Measurements from ENCODE around the gene SEMA5A. TPM values are rescaled to one million over a fixed set of nuclear protein-coding genes. Genes with fewer than 3 reads are reported as not detected.

The SEMA5A gene
- total and polyA plus RNA-seq, 7 donors = 0.24 to 3.9 (median 0.66) TPM

GRCh38 chr5:9340085-9340484 lies 205.8 kb downstream of the SEMA5A start:
- ATAC-seq = no peak
- Histone ChIP-seq H3K36me3 (ENCODE audit: insufficient read depth in 1 of 2, low read depth in 1 of 2) (no peaks in the 10 kb centered on the region), H3K27ac (no peak overlapping the region), H3K9me3 (no peaks in the 10 kb centered on the region), H3K27me3 (ENCODE audit: insufficient read depth in 3 of 3, low read length in 2 of 3) (no peaks in the 10 kb centered on the region), H3K4me3 (no peak overlapping the region), H3K4me1 (no peaks in the 10 kb centered on the region)
- no peak for DNase-seq
- TF ChIP-seq, protein P1, sequence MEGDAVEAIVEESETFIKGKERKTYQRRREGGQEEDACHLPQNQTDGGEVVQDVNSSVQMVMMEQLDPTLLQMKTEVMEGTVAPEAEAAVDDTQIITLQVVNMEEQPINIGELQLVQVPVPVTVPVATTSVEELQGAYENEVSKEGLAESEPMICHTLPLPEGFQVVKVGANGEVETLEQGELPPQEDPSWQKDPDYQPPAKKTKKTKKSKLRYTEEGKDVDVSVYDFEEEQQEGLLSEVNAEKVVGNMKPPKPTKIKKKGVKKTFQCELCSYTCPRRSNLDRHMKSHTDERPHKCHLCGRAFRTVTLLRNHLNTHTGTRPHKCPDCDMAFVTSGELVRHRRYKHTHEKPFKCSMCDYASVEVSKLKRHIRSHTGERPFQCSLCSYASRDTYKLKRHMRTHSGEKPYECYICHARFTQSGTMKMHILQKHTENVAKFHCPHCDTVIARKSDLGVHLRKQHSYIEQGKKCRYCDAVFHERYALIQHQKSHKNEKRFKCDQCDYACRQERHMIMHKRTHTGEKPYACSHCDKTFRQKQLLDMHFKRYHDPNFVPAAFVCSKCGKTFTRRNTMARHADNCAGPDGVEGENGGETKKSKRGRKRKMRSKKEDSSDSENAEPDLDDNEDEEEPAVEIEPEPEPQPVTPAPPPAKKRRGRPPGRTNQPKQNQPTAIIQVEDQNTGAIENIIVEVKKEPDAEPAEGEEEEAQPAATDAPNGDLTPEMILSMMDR (IDR thresholded peaks at IDR 0.05) = no peak
- 74 to 82% (median 80%) methylated on average over 2 of the region's 2 CpGs for WGBS, 3 donors
- intact Hi-C loops (cut with DNase I) = loop anchor here in 1 of 2 donors (5.0 kb wide), 1 partner anchor 537 kb away; no protein-coding TSS in a partner anchor

GRCh38 chr5:9339206-9339818 lies 206.6 kb downstream of the SEMA5A start:
- WGBS, 3 donors = 77 to 82% (median 80%) methylated on average over 3 of the region's 3 CpGs
- Histone ChIP-seq H3K27me3 (ENCODE audit: insufficient read depth in 3 of 3, low read length in 2 of 3) (no peaks in the 10 kb centered on the region), H3K4me1 (no peaks in the 10 kb centered on the region), H3K4me3 (no peak overlapping the region), H3K27ac (no peak overlapping the region), H3K36me3 (ENCODE audit: insufficient read depth in 1 of 2, low read depth in 1 of 2) (no peaks in the 10 kb centered on the region), H3K9me3 (no peaks in the 10 kb centered on the region)
- TF ChIP-seq, protein P1 (IDR thresholded peaks at IDR 0.05) = no peak
- DNase-seq (no peak), ATAC-seq (no peak)
- intact Hi-C loops (cut with DNase I) = no loop called here

GRCh38 chr5:9338796-9339195 lies 207.1 kb downstream of the SEMA5A start:
- Histone ChIP-seq H3K9me3 (no peaks in the 10 kb centered on the region), H3K4me1 (no peaks in the 10 kb centered on the region), H3K4me3 (no peak overlapping the region), H3K27me3 (ENCODE audit: insufficient read depth in 3 of 3, low read length in 2 of 3) (no peaks in the 10 kb centered on the region), H3K27ac (no peak overlapping the region), H3K36me3 (ENCODE audit: insufficient read depth in 1 of 2, low read depth in 1 of 2) (no peaks in the 10 kb centered on the region)
- TF ChIP-seq, protein P1 (IDR thresholded peaks at IDR 0.05) = no peak
- WGBS, 3 donors = 77 to 88% (median 88%) methylated on average over 4 of the region's 4 CpGs
- intact Hi-C loops (cut with DNase I) = no loop called here
- DNase-seq = no peak
- no peak for ATAC-seq

DNA sequence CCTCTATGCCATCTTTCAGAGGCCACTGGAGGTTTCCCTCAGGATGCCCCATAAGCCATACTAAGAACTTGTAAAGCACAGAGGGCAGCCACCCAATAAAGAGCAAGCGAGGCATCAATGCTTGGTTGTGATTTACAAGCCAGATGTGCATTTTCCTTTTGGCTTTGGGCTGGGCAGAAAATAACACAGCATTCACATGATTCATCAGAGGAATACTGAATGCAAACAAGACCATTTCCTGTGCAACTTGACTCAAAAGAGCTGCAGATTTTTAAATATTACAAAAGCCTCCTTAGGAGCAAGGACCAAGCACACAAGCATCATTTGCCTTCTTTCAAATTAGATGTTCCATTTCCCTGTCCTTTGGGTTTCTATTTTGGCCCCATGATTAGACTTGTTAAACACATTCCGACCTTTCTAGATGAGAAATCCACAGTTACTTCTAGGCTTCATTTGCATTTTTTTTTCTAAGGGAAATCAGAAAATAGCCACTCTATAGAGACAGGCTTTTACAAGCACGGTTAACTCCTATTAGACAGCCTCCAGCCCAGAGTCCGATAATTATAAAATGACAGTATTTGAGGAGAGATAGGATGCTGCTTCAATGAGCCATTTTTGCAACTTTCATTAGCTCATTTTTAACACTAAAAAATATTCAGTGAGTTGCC lies 207.8 kb downstream of the SEMA5A start:
- Histone ChIP-seq H3K27me3 (ENCODE audit: insufficient read depth in 3 of 3, low read length in 2 of 3) (no peaks in the 10 kb centered on the region), H3K36me3 (ENCODE audit: insufficient read depth in 1 of 2, low read depth in 1 of 2) (no peaks in the 10 kb centered on the region), H3K4me1 (no peaks in the 10 kb centered on the region), H3K4me3 (no peak overlapping the region), H3K27ac (no peak overlapping the region), H3K9me3 (no peaks in the 10 kb centered on the region)
- intact Hi-C loops (cut with DNase I) = no loop called here
- DNase-seq (no peak), ATAC-seq (no peak)
- 57 to 61% (median 59%) methylated on average over 4 of the region's 4 CpGs for WGBS, 3 donors
- TF ChIP-seq, protein P1 (IDR thresholded peaks at IDR 0.05) = no peak
